Upper lobe of left lung (tissue), 4 donors: ENCODE data around the gene SDHAF1.

ENCODE experiments used
- CTCF ChIP-seq, 6 experiments: fragments of 450-650 bp in 4 of 6; fragments of 200-600 bp in 2 of 6; sonication (generic) in 2 of 6; IDR thresholded peaks; one replicate each; pipeline ENCODE4 v1.5.1; 2016 to 2019; ENCODE audit warnings: antibody characterized with exemption in 6 of 6
- EP300 ChIP-seq, 4 donors: sonication (generic); formaldehyde crosslinking; IDR thresholded peaks; one replicate each; pipeline ENCODE4 v1.5.1; 2017; ENCODE audit warnings: antibody characterized with exemption in 4 of 4, control low read depth in 2 of 4
- POLR2A ChIP-seq, 4 donors: fragments of 450-650 bp; IDR thresholded peaks; one replicate each; pipeline ENCODE4 v1.5.1; 2016 to 2017; ENCODE audit warnings: antibody characterized with exemption in 4 of 4, mild to moderate bottlenecking in 2 of 4
- POLR2AphosphoS5 ChIP-seq, 2 donors: sonication (generic); formaldehyde crosslinking; IDR thresholded peaks; one replicate each; pipeline ENCODE4 v1.5.1; 2017; ENCODE audit warnings: antibody characterized with exemption in 2 of 2

- TF ChIP-seq CTCF (IDR thresholded peaks at IDR 0.05), result no peak
- TF ChIP-seq POLR2A (IDR thresholded peaks at IDR 0.05), result no peak
- TF ChIP-seq POLR2AphosphoS5 (IDR thresholded peaks at IDR 0.05), result no peak
- TF ChIP-seq EP300 (IDR thresholded peaks at IDR 0.05), result no peak
Observed at GRCh38 chr19:35983177-35983576, 11.8 kb upstream of the SDHAF1 start.
